CD14-positive monocyte (primary cell): ENCODE data around the gene TMEM255A. TPM values are rescaled to one million over a fixed set of nuclear protein-coding genes. Genes with fewer than 3 reads are reported as not detected.

Experiments
- DNase-seq, 3 donors: peaks; one replicate each; pipeline ENCODE4 v3.0.0-alpha.2; 2011 to 2022
- H2AFZ ChIP-seq: 2 replicates; pipeline ENCODE4 v1.6.0; 2012; ENCODE audit warnings: mild to moderate bottlenecking, low read depth, low read length, inconsistent platforms; ENCODE audit not compliant: insufficient read depth, poor library complexity, severe bottlenecking
- H3K27ac ChIP-seq, 2 donors: 1 replicate in 1 of 2; 2 replicates in 1 of 2; pipeline ENCODE4 v1.5.1; 2012 to 2013; ENCODE audit warnings: low read length in 2 of 2, control low read depth in 1 of 2, inconsistent platforms in 1 of 2, low read depth in 1 of 2, mild to moderate bottlenecking in 1 of 2
- H3K27me3 ChIP-seq, 2 donors: one replicate each; pipeline versions ENCODE4 v1.6.0 to v1.6.1; 2011 to 2013; ENCODE audit warnings: low read length in 2 of 2; ENCODE audit not compliant: control insufficient read depth in 2 of 2, insufficient read depth in 2 of 2
- H3K36me3 ChIP-seq, 2 donors: replicated peaks in 1 of 2; 1 replicate in 1 of 2; 2 replicates in 1 of 2; pipeline versions ENCODE4 v1.5.1 to v1.6.1; 2012 to 2013; ENCODE audit warnings: low read length in 2 of 2, control low read depth in 1 of 2, inconsistent platforms in 1 of 2, mild to moderate bottlenecking in 1 of 2; ENCODE audit not compliant: insufficient read depth in 2 of 2, control insufficient read depth in 1 of 2
- H3K4me1 ChIP-seq, 2 donors: 1 replicate in 1 of 2; 2 replicates in 1 of 2; pipeline versions ENCODE4 v1.5.1 to v1.6.1; 2012 to 2013; ENCODE audit warnings: low read length in 2 of 2, control low read depth in 1 of 2, inconsistent platforms in 1 of 2, mild to moderate bottlenecking in 1 of 2, moderate library complexity in 1 of 2; ENCODE audit not compliant: insufficient read depth in 2 of 2, control insufficient read depth in 1 of 2
- H3K4me2 ChIP-seq: replicated peaks from 2 replicates; pipeline ENCODE3; 2012; ENCODE audit warnings: low read length, moderate library complexity, mild to moderate bottlenecking; ENCODE audit not compliant: poor library complexity, severe bottlenecking; ENCODE audit errors: extremely low read depth
- H3K4me3 ChIP-seq, 3 experiments: fragments of 200-600 bp in 1 of 3; sonication (generic) in 1 of 3; replicated peaks in 1 of 3; 1 replicate in 2 of 3; 2 replicates in 1 of 3; pipeline ENCODE4 v1.5.1; 2011 to 2013; ENCODE audit warnings: low read length in 3 of 3, mild to moderate bottlenecking in 3 of 3, control low read depth in 2 of 3, low read depth in 2 of 3, inconsistent platforms in 1 of 3, moderate library complexity in 1 of 3
- H3K79me2 ChIP-seq: 2 replicates; pipeline ENCODE4 v1.6.0; 2012; ENCODE audit warnings: mild to moderate bottlenecking, control low read depth, inconsistent platforms, low read length, moderate library complexity; ENCODE audit not compliant: insufficient read depth
- H3K9ac ChIP-seq: 2 replicates; pipeline ENCODE4 v1.6.0; 2017; ENCODE audit warnings: low read length, mild to moderate bottlenecking; ENCODE audit not compliant: insufficient read depth, poor library complexity, severe bottlenecking
- H3K9me3 ChIP-seq, 2 donors: replicated peaks in 1 of 2; 1 replicate in 1 of 2; 2 replicates in 1 of 2; pipeline versions ENCODE4 v1.5.1 to v1.6.1; 2012 to 2013; ENCODE audit warnings: low read length in 2 of 2, control low read depth in 1 of 2; ENCODE audit not compliant: control insufficient read depth in 1 of 2, insufficient read depth in 1 of 2
- H4K20me1 ChIP-seq: 2 replicates; pipeline ENCODE4 v1.6.0; 2012; ENCODE audit warnings: mild to moderate bottlenecking, low read length, control low read depth, moderate library complexity; ENCODE audit not compliant: insufficient read depth
- H3K27ac Mint-ChIP-seq, 7 donors: one replicate each; pipeline ENCODE4 v1.8.0; 2020; ENCODE audit warnings: mild to moderate bottlenecking in 7 of 7, mixed read lengths in 7 of 7, moderate library complexity in 6 of 7, inconsistent platforms in 2 of 7
- H3K27me3 Mint-ChIP-seq, 3 donors: one replicate each; pipeline ENCODE4 v1.8.0; 2021 to 2022; ENCODE audit warnings: low read depth in 3 of 3, mild to moderate bottlenecking in 3 of 3, mixed read lengths in 3 of 3, moderate library complexity in 3 of 3, inconsistent platforms in 1 of 3
- H3K36me3 Mint-ChIP-seq, 2 donors: one replicate each; pipeline ENCODE4 v1.8.0; 2020; ENCODE audit warnings: mixed read lengths in 2 of 2, inconsistent platforms in 1 of 2, mild to moderate bottlenecking in 1 of 2
- H3K4me1 Mint-ChIP-seq: one replicate; pipeline ENCODE4 v1.8.0; 2020; ENCODE audit warnings: mild to moderate bottlenecking, mixed read lengths
- H3K4me3 Mint-ChIP-seq, 2 donors: one replicate each; pipeline ENCODE4 v1.8.0; 2020; ENCODE audit warnings: mild to moderate bottlenecking in 2 of 2, mixed read lengths in 2 of 2, moderate library complexity in 1 of 2
- H3K9me3 Mint-ChIP-seq, 7 donors: one replicate each; pipeline ENCODE4 v1.8.0; 2020 to 2022; ENCODE audit warnings: mixed read lengths in 7 of 7, mild to moderate bottlenecking in 6 of 7, moderate library complexity in 6 of 7, inconsistent platforms in 2 of 7
- CTCF ChIP-seq: fragments of 200-600 bp; IDR thresholded peaks from one replicate; pipeline ENCODE4 v1.8.0; 2022; ENCODE audit warnings: antibody characterized with exemption, mild to moderate bottlenecking
- WGBS: methylation state at CpG from one replicate; pipeline ENCODE4 v1.1.5; 2013; ENCODE audit warnings: missing lambda C conversion rate; ENCODE audit not compliant: insufficient coverage; 5-methylcytosine and 5-hydroxymethylcytosine counted together
- intact Hi-C, 2 donors: fragments of 100-400 bp; cut with micrococcal nuclease; formaldehyde crosslinking; loops; one replicate each; pipeline versions ENCODE4 v1.15.0 to v1.15.1; 2023
- polyA minus RNA-seq: library from RNA; depleted of rRNA, polyadenylated mRNA; stranded (reverse); fragments of >200 nt; gene quantifications from 2 replicates; pipeline ENCODE4 v1.2.3, GENCODE V29; 2012
- polyA plus RNA-seq, 3 donors: library from polyadenylated mRNA; depleted of rRNA in 1 of 3; unstranded in 2 of 3; stranded (reverse) in 1 of 3; fragments of 300-500 nt in 2 of 3; fragments of >200 nt in 1 of 3; fragmentation: Illumina TruSeq in 2 of 3; gene quantifications; 1 replicate in 2 of 3; 2 replicates in 1 of 3; pipeline ENCODE4 v1.2.3, GENCODE V29; 2012 to 2021
- total RNA-seq, 12 experiments: library from RNA in 1 of 12; stranded (reverse) in 1 of 12; fragments of 120-200 nt in 1 of 12; gene quantifications; one replicate each; pipeline ENCODE4 v1.2.4 and lab custom pipeline; 2013 to 2026; ENCODE audit warnings: mixed read lengths in 6 of 12, inconsistent platforms in 1 of 12

The TMEM255A gene
- 0.37 TPM for total RNA-seq (2013)
- polyA plus RNA-seq (1 to 10 TPM in 1 of 3 donors, under 1 TPM in 2; 0.10 to 1.2 (median 0.51) TPM), polyA minus RNA-seq (0.14 and 0.32 TPM in 2 replicates), total RNA-seq (lab: John Stamatoyannopoulos, UW) (0 to 6.0 (median 1.3) reads per million in 11 experiments)

- Mint-ChIP-seq H3K27me3 (peaks cover 40 to 61% (median 58%) of the 10 kb centered on the region in 3 donors), H3K9me3 (peaks cover 0 to 26% (median 11%) of the 10 kb centered on the region in 7 donors), H3K36me3 (peaks cover 0 to 6% of the 10 kb centered on the region in 2 donors), H3K4me3 (peak within 1 kb of the TSS; percentile 88 to 100), H3K4me1 (peaks cover 36% of the 10 kb centered on the region), H3K27ac (peak within 1 kb of the TSS in 2 of 7 donors; percentile 46 to 68)
- Histone ChIP-seq H2AFZ (peak within 1 kb of the TSS; percentile 46), H3K4me3 (peak within 1 kb of the TSS; percentile 33 to 71 (median 49)), H3K27me3 (peaks cover 26 to 53% of the 10 kb centered on the region in 2 donors), H3K9me3 (no peaks in the 10 kb centered on the region), H3K9ac (no peak within 1 kb of the TSS), H3K36me3 (no peaks in the 10 kb centered on the region), H3K4me1 (peaks cover 33 to 41% of the 10 kb centered on the region in 2 donors), H3K27ac (no peak within 1 kb of the TSS), H3K4me2 (peak within 1 kb of the TSS; percentile 76), H3K79me2 (no peaks in the 10 kb centered on the region), H4K20me1 (no peaks in the 10 kb centered on the region)
- TF ChIP-seq CTCF = no peak
- WGBS = under 1% methylated on average over 38 of the region's 49 CpGs
- intact Hi-C loops = loop anchor here in 1 of 2 donors (5.0 kb wide), 1 partner anchor 59 kb away; the partner anchor contains the start of gene ZBTB33
- DNase-seq = peak in 2 of 3 donors; percentile 10 to 31
Measured at GRCh38 chrX:120310861-120311726, at the start of gene TMEM255A. Gene TMEM255A (minus strand): TSS chrX:120311461. CDS start chrX:120311309, 152 bp downstream.

DNA sequence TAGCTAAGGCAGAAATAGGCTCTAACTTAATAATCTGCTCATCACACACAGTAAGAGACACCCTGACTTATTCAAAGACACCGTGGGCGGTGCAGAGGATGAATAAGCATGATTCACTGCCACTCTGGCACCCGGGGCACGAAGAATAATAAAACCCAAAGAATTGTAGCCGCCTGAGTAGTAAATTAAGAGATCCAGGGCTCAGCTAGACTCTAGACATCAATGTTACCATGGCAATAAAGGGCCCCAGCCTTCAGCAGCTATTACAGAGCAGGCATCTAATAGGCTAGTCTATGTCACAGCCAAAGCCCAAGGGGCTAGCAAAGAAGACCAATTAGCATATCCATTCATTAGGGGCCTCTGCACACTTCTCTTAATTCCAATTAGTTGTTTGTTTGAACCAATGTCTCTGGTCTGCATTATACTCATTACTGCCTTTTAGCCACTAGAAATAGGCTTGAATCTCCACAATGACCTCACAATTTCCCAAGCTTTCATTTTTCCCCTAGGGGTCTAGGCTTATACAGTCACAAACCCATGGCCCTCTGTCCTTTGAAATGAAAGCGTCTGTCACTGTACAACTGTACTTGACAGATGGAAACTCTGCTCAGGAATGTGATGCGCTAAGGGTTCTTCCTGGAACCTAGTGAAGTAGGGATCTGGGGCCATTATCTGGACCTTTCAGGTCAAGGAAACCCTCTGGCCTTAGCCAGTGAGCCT, 47.6 kb upstream of the TMEM255A start:
- Histone ChIP-seq H3K4me2 (no peak overlapping the region), H3K79me2 (no peaks in the 10 kb centered on the region), H3K9ac (no peak overlapping the region), H3K36me3 (no peaks in the 10 kb centered on the region), H4K20me1 (no peaks in the 10 kb centered on the region), H3K9me3 (no peaks in the 10 kb centered on the region), H3K27me3 (no peaks in the 10 kb centered on the region), H3K27ac (no peak overlapping the region), H2AFZ (no peak overlapping the region), H3K4me1 (peaks cover 4% of the 10 kb centered on the region in 2 donors), H3K4me3 (no peak overlapping the region)
- H3K4me1 Mint-ChIP-seq = peaks cover 11% of the 10 kb centered on the region
- peaks cover 2 to 5% (median 2%) of the 10 kb centered on the region in 3 donors for H3K27me3 Mint-ChIP-seq
- no peak overlapping the region for H3K4me3 Mint-ChIP-seq
- peaks cover 0 to 1% (median 0%) of the 10 kb centered on the region in 7 donors for H3K9me3 Mint-ChIP-seq
- H3K36me3 Mint-ChIP-seq = no peaks in the 10 kb centered on the region
- WGBS = 90% methylated on average over 2 of the region's 7 CpGs
- no peak for TF ChIP-seq CTCF
- DNase-seq = no peak
- no peak overlapping the region for H3K27ac Mint-ChIP-seq
- intact Hi-C loops = no loop called here
